BLaER1 (cell line): ENCODE results near the gene ADAT3.
A peak's percentile ranks its signal among the peaks of the same experiment; 100 is the strongest.

Experiments
- H3K27ac ChIP-seq: shearing (Covaris generic); formaldehyde crosslinking; 2 replicates; pipeline ENCODE4 v1.8.1; 2022
- H3K27me3 ChIP-seq: shearing (Covaris generic); formaldehyde crosslinking; 2 replicates; pipeline ENCODE4 v1.8.1; 2022
- H3K36me3 ChIP-seq: shearing (Covaris generic); formaldehyde crosslinking; 2 replicates; pipeline ENCODE4 v1.8.1; 2022
- H3K4me1 ChIP-seq: shearing (Covaris generic); formaldehyde crosslinking; 2 replicates; pipeline ENCODE4 v1.8.1; 2022
- H3K4me2 ChIP-seq: shearing (Covaris generic); formaldehyde crosslinking; 2 replicates; pipeline ENCODE4 v1.8.1; 2022
- H3K4me3 ChIP-seq: shearing (Covaris generic); formaldehyde crosslinking; 2 replicates; pipeline ENCODE4 v1.8.1; 2022
- H3K9ac ChIP-seq: shearing (Covaris generic); formaldehyde crosslinking; 2 replicates; pipeline ENCODE4 v1.8.1; 2022
- H3K9me3 ChIP-seq: shearing (Covaris generic); formaldehyde crosslinking; 2 replicates; pipeline ENCODE4 v1.8.1; 2022
- H4K20me1 ChIP-seq: shearing (Covaris generic); formaldehyde crosslinking; 2 replicates; pipeline ENCODE4 v1.8.1; 2022
- Cebpa-rat ChIP-seq: shearing (Covaris generic); IDR thresholded peaks from 2 replicates; pipeline ENCODE4 v1.8.1; 2022

The ADAT3 gene

GRCh38 chr19:1896508-1896907 lies 8.7 kb upstream of the ADAT3 start:
- no peaks in the 10 kb centered on the region for H3K36me3 ChIP-seq
- peak overlapping the region; percentile 81 for H3K4me2 ChIP-seq
- H4K20me1 ChIP-seq, result no peaks in the 10 kb centered on the region
- no peaks in the 10 kb centered on the region for H3K27me3 ChIP-seq
- peaks cover 68% of the 10 kb centered on the region for H3K4me1 ChIP-seq
- peak overlapping the region; percentile 90 for H3K27ac ChIP-seq
- TF ChIP-seq Cebpa-rat, result no peak
- no peaks in the 10 kb centered on the region for H3K9me3 ChIP-seq
- H3K4me3 ChIP-seq, result peak overlapping the region; percentile 25; the same call in 1 of the 2 replicates
- peak overlapping the region; percentile 61; the same call in 1 of the 2 replicates for H3K9ac ChIP-seq

DNA sequence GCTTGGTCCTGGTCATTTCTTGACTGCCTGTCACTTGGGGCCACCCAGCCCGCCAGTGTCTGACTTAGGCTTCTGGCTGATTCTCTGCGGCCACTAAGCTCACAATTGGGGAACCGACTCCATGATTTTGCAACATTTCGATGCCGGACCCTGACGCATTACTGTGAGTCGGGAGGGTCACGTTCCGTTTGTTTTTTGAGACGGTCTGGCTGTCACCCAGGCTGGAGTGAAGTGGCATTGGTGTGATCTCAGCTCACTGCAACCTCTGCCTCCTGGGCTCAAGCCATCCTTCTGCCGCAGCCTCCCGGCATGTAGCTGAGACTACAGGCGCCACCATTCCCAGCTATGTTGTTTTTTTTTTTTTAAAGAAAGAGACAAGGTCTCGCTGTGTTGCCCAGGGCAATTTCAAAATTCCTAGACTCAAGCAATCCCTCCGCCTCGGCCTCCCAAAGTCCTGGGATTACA lies 3.2 kb upstream of the ADAT3 start:
- no peak for TF ChIP-seq Cebpa-rat
- peaks cover 54% of the 10 kb centered on the region for H3K4me1 ChIP-seq
- no peaks in the 10 kb centered on the region for H3K36me3 ChIP-seq
- H4K20me1 ChIP-seq, result peaks cover 11% of the 10 kb centered on the region
- H3K27me3 ChIP-seq, result no peaks in the 10 kb centered on the region
- no peak overlapping the region for H3K4me3 ChIP-seq
- H3K27ac ChIP-seq, result no peak overlapping the region
- no peaks in the 10 kb centered on the region for H3K9me3 ChIP-seq
- no peak overlapping the region for H3K9ac ChIP-seq
- H3K4me2 ChIP-seq, result no peak overlapping the region

DNA sequence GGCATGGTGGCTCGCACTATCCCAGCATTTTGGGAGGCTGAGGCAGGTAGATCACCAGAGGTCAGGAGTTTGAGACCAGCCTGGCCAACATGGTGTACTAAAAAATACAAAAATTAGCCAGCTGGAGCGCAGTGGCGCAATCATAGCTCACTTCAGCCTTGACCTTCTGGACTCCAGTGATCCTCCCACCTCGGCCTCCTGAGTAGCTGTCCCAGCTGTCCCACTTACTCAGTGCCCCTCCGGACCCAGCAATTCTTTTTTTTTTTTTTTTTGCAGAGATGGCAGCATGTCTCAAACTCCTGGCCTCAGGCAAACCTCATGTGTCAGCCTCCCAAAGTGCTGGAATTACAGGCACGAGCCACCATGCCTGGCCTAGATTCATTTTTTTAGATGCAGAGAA lies 2.3 kb upstream of the ADAT3 start:
- peaks cover 20% of the 10 kb centered on the region for H4K20me1 ChIP-seq
- no peaks in the 10 kb centered on the region for H3K9me3 ChIP-seq
- no peak overlapping the region for H3K9ac ChIP-seq
- H3K27me3 ChIP-seq, result no peaks in the 10 kb centered on the region
- H3K36me3 ChIP-seq, result no peaks in the 10 kb centered on the region
- TF ChIP-seq Cebpa-rat, result no peak
- H3K4me1 ChIP-seq, result peaks cover 54% of the 10 kb centered on the region
- peak overlapping the region; percentile 74 for H3K4me2 ChIP-seq
- H3K27ac ChIP-seq, result no peak overlapping the region
- no peak overlapping the region for H3K4me3 ChIP-seq

DNA sequence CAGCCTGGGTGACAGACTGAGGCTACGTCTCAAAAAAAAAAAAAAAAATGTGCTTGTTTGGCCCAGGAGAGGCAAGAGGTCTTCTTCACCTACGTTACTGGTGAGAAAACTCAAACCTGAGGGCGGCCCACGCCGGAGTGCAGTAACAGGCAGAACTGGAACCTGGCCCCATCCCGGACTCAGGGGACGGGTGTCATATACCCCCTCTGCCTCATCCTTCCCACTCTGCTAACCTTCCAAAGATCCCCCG lies 414 bp upstream of the ADAT3 start:
- Histone ChIP-seq H3K4me3 (peak overlapping the region; percentile 81), H3K9ac (peak overlapping the region; percentile 47; the same call in 1 of the 2 replicates), H3K27ac (peak overlapping the region; percentile 92), H3K9me3 (no peaks in the 10 kb centered on the region), H3K36me3 (no peaks in the 10 kb centered on the region), H4K20me1 (peaks cover 39% of the 10 kb centered on the region), H3K4me1 (peaks cover 65% of the 10 kb centered on the region), H3K4me2 (peak overlapping the region; percentile 74), H3K27me3 (no peaks in the 10 kb centered on the region)
- TF ChIP-seq Cebpa-rat, result no peak

DNA sequence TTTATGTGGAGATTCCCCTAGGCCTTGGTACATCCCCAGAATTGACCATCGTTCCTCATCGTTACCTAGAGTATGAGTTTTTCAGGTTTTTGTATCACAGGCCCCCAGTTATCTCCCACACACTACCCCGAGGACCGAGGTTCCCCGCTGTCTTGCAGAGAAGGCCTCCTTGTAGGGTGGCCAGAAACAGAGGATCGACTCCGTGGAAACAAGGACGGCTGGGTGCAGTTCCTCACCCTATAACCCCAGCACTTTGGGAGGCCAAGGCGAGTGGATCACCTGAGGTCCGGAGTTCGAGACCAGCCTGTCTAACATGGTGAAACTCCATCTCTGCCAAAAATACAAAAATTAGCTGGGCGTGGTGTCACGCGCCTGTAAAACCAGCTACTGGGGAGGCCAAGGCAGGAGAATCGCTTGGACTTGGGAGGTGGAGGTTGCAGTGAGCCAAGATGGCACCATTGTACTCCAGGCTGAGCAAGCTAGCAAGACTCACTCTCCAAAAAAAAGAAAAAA lies 720 bp downstream of the ADAT3 start:
- Histone ChIP-seq H3K4me1 (peaks cover 77% of the 10 kb centered on the region), H3K27me3 (no peaks in the 10 kb centered on the region), H3K4me2 (peak overlapping the region; percentile 94), H3K4me3 (peak overlapping the region; percentile 81), H3K36me3 (no peaks in the 10 kb centered on the region), H3K27ac (peak overlapping the region; percentile 92), H3K9me3 (no peaks in the 10 kb centered on the region), H4K20me1 (peaks cover 50% of the 10 kb centered on the region), H3K9ac (peak overlapping the region; percentile 89)
- no peak for TF ChIP-seq Cebpa-rat

DNA sequence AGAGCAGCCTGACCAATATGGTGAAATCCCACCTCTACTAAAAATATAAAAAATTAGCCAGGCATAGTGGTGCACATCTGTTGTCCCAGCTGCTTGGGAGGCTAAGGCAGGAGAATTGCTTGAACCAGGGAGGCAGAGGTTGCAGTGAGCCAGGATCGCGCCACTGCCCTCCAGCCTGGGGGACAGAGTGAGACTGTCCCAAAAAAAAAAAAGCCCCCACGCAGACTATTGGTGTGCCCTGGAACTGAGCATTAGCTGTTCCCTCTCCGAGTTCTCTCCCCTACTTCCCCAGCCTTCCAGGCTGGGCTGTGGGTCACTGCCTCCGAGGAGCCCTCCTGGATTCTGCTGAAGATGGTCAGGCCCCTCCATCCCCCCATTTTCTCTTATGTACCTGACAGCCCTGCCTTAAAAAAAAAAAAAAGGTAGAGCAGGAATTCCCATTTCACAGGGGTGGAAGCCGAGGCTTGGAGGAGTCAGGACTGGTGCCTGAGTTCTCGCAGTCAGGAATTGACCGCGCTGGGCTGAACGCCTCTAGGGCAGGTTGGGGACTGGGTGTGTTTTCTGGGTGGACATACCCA lies 1.9 kb downstream of the ADAT3 start:
- Histone ChIP-seq H3K27me3 (no peaks in the 10 kb centered on the region), H3K27ac (peak overlapping the region; percentile 28), H4K20me1 (peaks cover 62% of the 10 kb centered on the region), H3K36me3 (peaks cover 5% of the 10 kb centered on the region), H3K9me3 (no peaks in the 10 kb centered on the region), H3K4me1 (peaks cover 81% of the 10 kb centered on the region), H3K4me2 (peak overlapping the region; percentile 94), H3K4me3 (no peak overlapping the region), H3K9ac (peak overlapping the region; percentile 7; the same call in 1 of the 2 replicates)
- TF ChIP-seq Cebpa-rat, result no peak

GRCh38 chr19:1907563-1908363 lies 2.6 kb downstream of the ADAT3 start:
- peak overlapping the region; percentile 28 for H3K27ac ChIP-seq
- peak overlapping the region; percentile 94 for H3K4me2 ChIP-seq
- H4K20me1 ChIP-seq, result peaks cover 69% of the 10 kb centered on the region
- H3K9ac ChIP-seq, result peak overlapping the region; percentile 50
- H3K4me3 ChIP-seq, result no peak overlapping the region
- peaks cover 12% of the 10 kb centered on the region for H3K36me3 ChIP-seq
- no peak for TF ChIP-seq Cebpa-rat
- no peaks in the 10 kb centered on the region for H3K27me3 ChIP-seq
- H3K9me3 ChIP-seq, result no peaks in the 10 kb centered on the region
- H3K4me1 ChIP-seq, result peaks cover 81% of the 10 kb centered on the region

- H3K27me3 ChIP-seq, result no peaks in the 10 kb centered on the region
- H4K20me1 ChIP-seq, result peaks cover 74% of the 10 kb centered on the region
- H3K27ac ChIP-seq, result peak overlapping the region; percentile 28
- H3K9ac ChIP-seq, result no peak overlapping the region
- H3K4me3 ChIP-seq, result no peak overlapping the region
- no peak for TF ChIP-seq Cebpa-rat
- peaks cover 78% of the 10 kb centered on the region for H3K4me1 ChIP-seq
- H3K36me3 ChIP-seq, result peaks cover 18% of the 10 kb centered on the region
- H3K9me3 ChIP-seq, result no peaks in the 10 kb centered on the region
- H3K4me2 ChIP-seq, result peak overlapping the region; percentile 94
Observed at GRCh38 chr19:1908364-1908678, 3.1 kb downstream of the ADAT3 start.

DNA sequence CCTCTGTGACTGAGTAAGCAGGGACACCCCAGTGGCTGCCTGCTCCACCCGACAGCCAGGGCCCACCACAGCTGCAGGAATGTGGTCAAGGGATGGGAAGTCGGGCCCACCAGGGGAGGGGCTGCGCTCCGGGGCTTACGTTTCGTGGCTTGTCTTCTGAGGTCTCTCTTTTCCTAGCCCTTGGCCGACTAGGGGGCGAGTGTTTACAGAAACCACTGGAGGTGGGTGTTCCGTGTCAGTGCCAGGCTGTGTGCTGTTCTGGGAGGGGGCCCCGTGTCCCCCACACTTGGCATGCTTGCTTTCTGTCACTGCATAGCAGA lies 4.5 kb downstream of the ADAT3 start:
- Histone ChIP-seq H3K9ac (peak overlapping the region; percentile 36), H3K4me1 (peaks cover 74% of the 10 kb centered on the region), H3K27ac (peak overlapping the region; percentile 56), H3K9me3 (no peaks in the 10 kb centered on the region), H3K36me3 (peaks cover 32% of the 10 kb centered on the region), H3K4me3 (peak overlapping the region; percentile 54), H3K27me3 (no peaks in the 10 kb centered on the region), H3K4me2 (peak overlapping the region; percentile 94), H4K20me1 (peaks cover 88% of the 10 kb centered on the region)
- no peak for TF ChIP-seq Cebpa-rat

DNA sequence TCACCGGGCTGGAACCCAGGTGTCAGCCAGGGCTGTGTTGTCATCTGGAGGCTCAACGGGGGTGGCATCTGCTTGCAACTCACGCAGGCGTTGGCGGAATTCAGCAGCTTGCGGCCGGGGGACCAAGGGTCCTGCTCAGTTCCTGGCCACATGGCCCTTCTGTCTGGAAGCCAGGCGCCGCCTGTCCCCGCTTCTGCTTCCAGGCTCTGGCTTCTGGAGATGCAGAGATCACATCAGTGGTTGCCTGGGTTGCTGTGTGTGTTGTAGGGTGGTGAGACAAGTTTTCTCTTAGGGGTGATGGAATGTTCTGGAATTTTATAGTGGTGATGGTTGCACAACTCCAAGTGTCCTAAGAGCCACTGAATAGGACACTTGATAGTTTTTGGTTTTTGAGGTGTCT lies 5.0 kb downstream of the ADAT3 start:
- Histone ChIP-seq H3K4me1 (peaks cover 75% of the 10 kb centered on the region), H3K36me3 (peaks cover 36% of the 10 kb centered on the region), H3K27me3 (no peaks in the 10 kb centered on the region), H3K27ac (peak overlapping the region; percentile 56), H4K20me1 (peaks cover 93% of the 10 kb centered on the region), H3K4me3 (peak overlapping the region; percentile 54; the same call in 1 of the 2 replicates), H3K9ac (peak overlapping the region; percentile 36; the same call in 1 of the 2 replicates), H3K4me2 (peak overlapping the region; percentile 94), H3K9me3 (no peaks in the 10 kb centered on the region)
- TF ChIP-seq Cebpa-rat, result no peak
